ENCODE results near the gene ATXN7. TPM values are rescaled to one million over a fixed set of nuclear protein-coding genes. Genes with fewer than 3 reads are reported as not detected.

ATXN7 gene
- polyA plus RNA-seq, 1 donor from 2014 or later: 6.7 TPM

GRCh38 chr3:63943678-63944077 is 80.0 kb downstream of the ATXN7 start:
- H3K9me3 ChIP-seq (ENCODE audit: low read length): no peaks in the 10 kb centered on the region
- TF ChIP-seq EP300 (conservative IDR thresholded peaks at IDR 0.05; ENCODE audit: poor library complexity, severe bottlenecking) (no peak), CTCF (IDR thresholded peaks at IDR 0.05; ENCODE audit: poor library complexity, severe bottlenecking) (no peak), POLR2AphosphoS5 (IDR thresholded peaks at IDR 0.05) (no peak), TAF1 (IDR thresholded peaks at IDR 0.05; ENCODE audit: low read depth) (no peak), MXI1 (conservative IDR thresholded peaks at IDR 0.05; ENCODE audit: poor library complexity, severe bottlenecking) (no peak), EZH2 (IDR thresholded peaks at IDR 0.05; ENCODE audit: borderline replicate concordance, insufficient read depth, low read length, poor library complexity, severe bottlenecking) (no peak)
- H3K9me2 ChIP-seq (ENCODE audit: insufficient read depth, low read length): no peaks in the 10 kb centered on the region
- H3K27me3 ChIP-seq (ENCODE audit: insufficient read depth, low read depth, low read length): no peaks in the 10 kb centered on the region
- H3K36me3 ChIP-seq (ENCODE audit: insufficient read depth, low read length): no peaks in the 10 kb centered on the region
- no peak overlapping the region for H3K9ac ChIP-seq (ENCODE audit: low read length)
- no peaks in the 10 kb centered on the region for H4K20me1 ChIP-seq (ENCODE audit: insufficient read depth)
- no peak overlapping the region for H3K4me2 ChIP-seq (ENCODE audit: low read length)
- no peak overlapping the region for H3K4me3 ChIP-seq (ENCODE audit: low read length)
- H3F3A ChIP-seq (ENCODE audit: insufficient read depth, low read length, poor library complexity, severe bottlenecking): no peaks in the 10 kb centered on the region
- no peak overlapping the region for H2AFZ ChIP-seq (ENCODE audit: low read depth, low read length)
- H3K27ac ChIP-seq (ENCODE audit: low read length): no peak overlapping the region
- no peaks in the 10 kb centered on the region for H3K79me2 ChIP-seq (replicated peaks; ENCODE audit: insufficient read depth, low read length)

GRCh38 chr3:63945558-63946096 is 82.0 kb downstream of the ATXN7 start:
- TF ChIP-seq CTCF (IDR thresholded peaks at IDR 0.05; ENCODE audit: poor library complexity, severe bottlenecking) (no peak), SMC3 (conservative IDR thresholded peaks at IDR 0.05; ENCODE audit: poor library complexity) (no peak), REST (IDR thresholded peaks at IDR 0.05; ENCODE audit: borderline replicate concordance) (no peak), RAD21 (conservative IDR thresholded peaks at IDR 0.05) (no peak), TAF1 (IDR thresholded peaks at IDR 0.05; ENCODE audit: low read depth) (no peak), EP300 (conservative IDR thresholded peaks at IDR 0.05; ENCODE audit: poor library complexity, severe bottlenecking) (no peak), MXI1 (conservative IDR thresholded peaks at IDR 0.05; ENCODE audit: poor library complexity, severe bottlenecking) (no peak), EZH2 (IDR thresholded peaks at IDR 0.05; ENCODE audit: borderline replicate concordance, insufficient read depth, low read length, poor library complexity, severe bottlenecking) (no peak), POLR2AphosphoS5 (IDR thresholded peaks at IDR 0.05) (no peak)
- no peaks in the 10 kb centered on the region for H3K27me3 ChIP-seq (ENCODE audit: insufficient read depth, low read depth, low read length)
- no peaks in the 10 kb centered on the region for H3K79me2 ChIP-seq (replicated peaks; ENCODE audit: insufficient read depth, low read length)
- H3K36me3 ChIP-seq (ENCODE audit: insufficient read depth, low read length): no peaks in the 10 kb centered on the region
- no peaks in the 10 kb centered on the region for H3F3A ChIP-seq (ENCODE audit: insufficient read depth, low read length, poor library complexity, severe bottlenecking)
- no peak overlapping the region for H3K4me2 ChIP-seq (ENCODE audit: low read length)
- no peak overlapping the region for H3K4me3 ChIP-seq (ENCODE audit: low read length)
- no peaks in the 10 kb centered on the region for H3K9me2 ChIP-seq (ENCODE audit: insufficient read depth, low read length)
- H3K27ac ChIP-seq (ENCODE audit: low read length): no peak overlapping the region
- no peak overlapping the region for H3K9ac ChIP-seq (ENCODE audit: low read length)
- H2AFZ ChIP-seq (ENCODE audit: low read depth, low read length): no peak overlapping the region
- no peaks in the 10 kb centered on the region for H4K20me1 ChIP-seq (ENCODE audit: insufficient read depth)
- H3K9me3 ChIP-seq (ENCODE audit: low read length): no peaks in the 10 kb centered on the region
